SK-N-SH (cell line): ENCODE measurements around the gene ITSN1.
"Not testable (repeated sequence)": the region's sequence is repeated elsewhere in the genome, so short reads cannot be mapped to it uniquely, and the experiment has no call there.

ENCODE experiments used
- EZH2phosphoT487 ChIP-seq: fragments of 200-600 bp; sonication (generic); IDR thresholded peaks from 2 replicates; pipeline ENCODE4 v1.6.1; 2017; ENCODE audit warnings: low read depth, mixed run types, mild to moderate bottlenecking, antibody characterized with exemption, moderate library complexity, borderline replicate concordance
- GABPA ChIP-seq: IDR thresholded peaks from 2 replicates; pipeline ENCODE4 v1.4.0; 2012; ENCODE audit warnings: low read depth, mild to moderate bottlenecking
- JUND ChIP-seq: IDR thresholded peaks from 2 replicates; pipeline ENCODE4 v1.4.0; 2012
- NFIC ChIP-seq: IDR thresholded peaks from 2 replicates; pipeline ENCODE4 v1.4.0; 2012; ENCODE audit warnings: borderline replicate concordance
- YY1 ChIP-seq: IDR thresholded peaks from 2 replicates; pipeline ENCODE4 v1.4.0; 2012; ENCODE audit warnings: low read depth, mild to moderate bottlenecking
- TF ChIP-seq, protein P1 (sequence below): fragments of 200-600 bp; sonication (generic); IDR thresholded peaks from 2 replicates; pipeline ENCODE4 v1.6.1; 2017; ENCODE audit warnings: antibody characterized with exemption, mild to moderate bottlenecking, moderate library complexity
- TF ChIP-seq, protein P2 (sequence below): IDR thresholded peaks from 2 replicates; pipeline ENCODE4 v1.4.0; 2012; ENCODE audit warnings: low read depth, borderline replicate concordance
- TF ChIP-seq, protein P3 (sequence below): IDR thresholded peaks from 2 replicates; pipeline ENCODE4 v1.6.1; 2012; ENCODE audit warnings: mild to moderate bottlenecking, low read depth, low read length, moderate library complexity
- TF ChIP-seq, protein P4 (sequence below): IDR thresholded peaks from 2 replicates; pipeline ENCODE4 v1.4.0; 2012; ENCODE audit warnings: low read depth
- TF ChIP-seq, protein P5 (sequence below): fragments of 150-350 bp; IDR thresholded peaks from 2 replicates; pipeline ENCODE4 v1.6.1; 2017; ENCODE audit warnings: antibody characterized with exemption, low read length, low read depth, borderline replicate concordance

DNA sequence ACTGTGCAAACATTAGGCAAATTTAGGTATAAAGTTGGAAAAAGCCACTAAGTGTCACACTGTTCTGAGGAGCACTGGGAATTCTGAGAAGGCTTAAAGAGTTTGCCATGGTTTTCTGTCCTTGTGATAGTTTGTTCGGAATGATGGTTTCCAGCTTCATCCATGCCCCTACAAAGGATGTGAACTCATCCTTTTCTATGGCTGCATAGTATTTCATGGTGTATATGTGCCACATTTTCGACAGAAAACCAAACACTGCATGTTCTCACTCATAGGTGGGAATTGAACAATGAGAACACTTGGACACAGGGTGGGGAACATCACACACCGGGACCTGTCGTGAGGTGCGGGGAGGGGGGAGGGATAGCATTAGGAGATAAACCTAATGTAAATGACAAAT lies 34.4 kb downstream of the ITSN1 start:
- TF ChIP-seq, protein P1, sequence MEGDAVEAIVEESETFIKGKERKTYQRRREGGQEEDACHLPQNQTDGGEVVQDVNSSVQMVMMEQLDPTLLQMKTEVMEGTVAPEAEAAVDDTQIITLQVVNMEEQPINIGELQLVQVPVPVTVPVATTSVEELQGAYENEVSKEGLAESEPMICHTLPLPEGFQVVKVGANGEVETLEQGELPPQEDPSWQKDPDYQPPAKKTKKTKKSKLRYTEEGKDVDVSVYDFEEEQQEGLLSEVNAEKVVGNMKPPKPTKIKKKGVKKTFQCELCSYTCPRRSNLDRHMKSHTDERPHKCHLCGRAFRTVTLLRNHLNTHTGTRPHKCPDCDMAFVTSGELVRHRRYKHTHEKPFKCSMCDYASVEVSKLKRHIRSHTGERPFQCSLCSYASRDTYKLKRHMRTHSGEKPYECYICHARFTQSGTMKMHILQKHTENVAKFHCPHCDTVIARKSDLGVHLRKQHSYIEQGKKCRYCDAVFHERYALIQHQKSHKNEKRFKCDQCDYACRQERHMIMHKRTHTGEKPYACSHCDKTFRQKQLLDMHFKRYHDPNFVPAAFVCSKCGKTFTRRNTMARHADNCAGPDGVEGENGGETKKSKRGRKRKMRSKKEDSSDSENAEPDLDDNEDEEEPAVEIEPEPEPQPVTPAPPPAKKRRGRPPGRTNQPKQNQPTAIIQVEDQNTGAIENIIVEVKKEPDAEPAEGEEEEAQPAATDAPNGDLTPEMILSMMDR = not testable (repeated sequence)
- TF ChIP-seq, protein P2, sequence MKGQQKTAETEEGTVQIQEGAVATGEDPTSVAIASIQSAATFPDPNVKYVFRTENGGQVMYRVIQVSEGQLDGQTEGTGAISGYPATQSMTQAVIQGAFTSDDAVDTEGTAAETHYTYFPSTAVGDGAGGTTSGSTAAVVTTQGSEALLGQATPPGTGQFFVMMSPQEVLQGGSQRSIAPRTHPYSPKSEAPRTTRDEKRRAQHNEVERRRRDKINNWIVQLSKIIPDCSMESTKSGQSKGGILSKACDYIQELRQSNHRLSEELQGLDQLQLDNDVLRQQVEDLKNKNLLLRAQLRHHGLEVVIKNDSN = not testable (repeated sequence)
- not testable (repeated sequence) for TF ChIP-seq YY1, NFIC, JUND, GABPA, EZH2phosphoT487
- TF ChIP-seq, protein P3, sequence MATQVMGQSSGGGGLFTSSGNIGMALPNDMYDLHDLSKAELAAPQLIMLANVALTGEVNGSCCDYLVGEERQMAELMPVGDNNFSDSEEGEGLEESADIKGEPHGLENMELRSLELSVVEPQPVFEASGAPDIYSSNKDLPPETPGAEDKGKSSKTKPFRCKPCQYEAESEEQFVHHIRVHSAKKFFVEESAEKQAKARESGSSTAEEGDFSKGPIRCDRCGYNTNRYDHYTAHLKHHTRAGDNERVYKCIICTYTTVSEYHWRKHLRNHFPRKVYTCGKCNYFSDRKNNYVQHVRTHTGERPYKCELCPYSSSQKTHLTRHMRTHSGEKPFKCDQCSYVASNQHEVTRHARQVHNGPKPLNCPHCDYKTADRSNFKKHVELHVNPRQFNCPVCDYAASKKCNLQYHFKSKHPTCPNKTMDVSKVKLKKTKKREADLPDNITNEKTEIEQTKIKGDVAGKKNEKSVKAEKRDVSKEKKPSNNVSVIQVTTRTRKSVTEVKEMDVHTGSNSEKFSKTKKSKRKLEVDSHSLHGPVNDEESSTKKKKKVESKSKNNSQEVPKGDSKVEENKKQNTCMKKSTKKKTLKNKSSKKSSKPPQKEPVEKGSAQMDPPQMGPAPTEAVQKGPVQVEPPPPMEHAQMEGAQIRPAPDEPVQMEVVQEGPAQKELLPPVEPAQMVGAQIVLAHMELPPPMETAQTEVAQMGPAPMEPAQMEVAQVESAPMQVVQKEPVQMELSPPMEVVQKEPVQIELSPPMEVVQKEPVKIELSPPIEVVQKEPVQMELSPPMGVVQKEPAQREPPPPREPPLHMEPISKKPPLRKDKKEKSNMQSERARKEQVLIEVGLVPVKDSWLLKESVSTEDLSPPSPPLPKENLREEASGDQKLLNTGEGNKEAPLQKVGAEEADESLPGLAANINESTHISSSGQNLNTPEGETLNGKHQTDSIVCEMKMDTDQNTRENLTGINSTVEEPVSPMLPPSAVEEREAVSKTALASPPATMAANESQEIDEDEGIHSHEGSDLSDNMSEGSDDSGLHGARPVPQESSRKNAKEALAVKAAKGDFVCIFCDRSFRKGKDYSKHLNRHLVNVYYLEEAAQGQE = not testable (repeated sequence)
- TF ChIP-seq, protein P4, sequence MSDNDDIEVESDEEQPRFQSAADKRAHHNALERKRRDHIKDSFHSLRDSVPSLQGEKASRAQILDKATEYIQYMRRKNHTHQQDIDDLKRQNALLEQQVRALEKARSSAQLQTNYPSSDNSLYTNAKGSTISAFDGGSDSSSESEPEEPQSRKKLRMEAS = not testable (repeated sequence)
- TF ChIP-seq, protein P5, sequence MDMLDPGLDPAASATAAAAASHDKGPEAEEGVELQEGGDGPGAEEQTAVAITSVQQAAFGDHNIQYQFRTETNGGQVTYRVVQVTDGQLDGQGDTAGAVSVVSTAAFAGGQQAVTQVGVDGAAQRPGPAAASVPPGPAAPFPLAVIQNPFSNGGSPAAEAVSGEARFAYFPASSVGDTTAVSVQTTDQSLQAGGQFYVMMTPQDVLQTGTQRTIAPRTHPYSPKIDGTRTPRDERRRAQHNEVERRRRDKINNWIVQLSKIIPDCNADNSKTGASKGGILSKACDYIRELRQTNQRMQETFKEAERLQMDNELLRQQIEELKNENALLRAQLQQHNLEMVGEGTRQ = not testable (repeated sequence)
